Esophagus muscularis mucosa (tissue), 4 donors: ENCODE results near the gene CPD. TPM values are rescaled to one million over a fixed set of nuclear protein-coding genes. Genes with fewer than 3 reads are reported as not detected.

Experiments used
- DNase-seq: peaks from one replicate; pipeline ENCODE4 v3.0.0-alpha.2; 2017; ENCODE audit errors: extremely low spot score
- H3K27ac ChIP-seq, 4 donors: fragments of 200-600 bp; sonication (generic); replicated peaks in 1 of 4; 1 replicate in 3 of 4; 2 replicates in 1 of 4; pipeline ENCODE4 v1.5.1; 2016 to 2019; ENCODE audit warnings: mild to moderate bottlenecking in 1 of 4
- H3K27me3 ChIP-seq, 4 donors: fragments of 200-600 bp; sonication (generic); one replicate each; pipeline versions ENCODE4 v1.5.1 to v1.6.0; 2016 to 2019
- H3K36me3 ChIP-seq, 4 donors: fragments of 200-600 bp; sonication (generic); one replicate each; pipeline ENCODE4 v1.5.1; 2016 to 2019
- H3K4me1 ChIP-seq, 4 donors: fragments of 200-600 bp; sonication (generic); one replicate each; pipeline ENCODE4 v1.5.1; 2016 to 2019
- H3K4me3 ChIP-seq, 4 donors: fragments of 200-600 bp; sonication (generic); 1 replicate in 2 of 4; 2 replicates in 2 of 4; pipeline ENCODE4 v1.5.1; 2016 to 2019; ENCODE audit warnings: mild to moderate bottlenecking in 4 of 4, moderate library complexity in 1 of 4
- H3K9me3 ChIP-seq, 4 donors: fragments of 200-600 bp; sonication (generic); 1 replicate in 3 of 4; 2 replicates in 1 of 4; pipeline ENCODE4 v1.5.1; 2016 to 2019
- CTCF ChIP-seq, 3 experiments: fragments of 200-600 bp in 2 of 3; fragments of 450-650 bp in 1 of 3; sonication (generic) in 2 of 3; IDR thresholded peaks; one replicate each; pipeline ENCODE4 v1.5.1; 2017 to 2019; ENCODE audit warnings: antibody characterized with exemption in 3 of 3, mild to moderate bottlenecking in 2 of 3, moderate library complexity in 1 of 3
- EP300 ChIP-seq: sonication (generic); formaldehyde crosslinking; IDR thresholded peaks from one replicate; pipeline ENCODE4 v1.6.1; 2017; ENCODE audit warnings: antibody characterized with exemption
- POLR2A ChIP-seq: fragments of 450-650 bp; IDR thresholded peaks from one replicate; pipeline ENCODE4 v1.6.1; 2017; ENCODE audit warnings: antibody characterized with exemption, moderate library complexity, mild to moderate bottlenecking, low read depth
- POLR2AphosphoS5 ChIP-seq, 2 donors: sonication (generic); formaldehyde crosslinking; IDR thresholded peaks; one replicate each; pipeline ENCODE4 v1.6.1; 2017; ENCODE audit warnings: antibody characterized with exemption in 2 of 2
- WGBS: methylation state at CpG from one replicate; pipeline ENCODE4 v1.1.5; 2018; 5-methylcytosine and 5-hydroxymethylcytosine counted together
- intact Hi-C: fragments of 100-400 bp; cut with DNase I; formaldehyde crosslinking; loops from one replicate; pipeline ENCODE4 v1.15.1; 2023
- total RNA-seq, 4 donors: library from RNA; depleted of rRNA; stranded (reverse); fragments of >200 nt; gene quantifications; one replicate each; pipeline versions ENCODE4 v1.1.0 to v1.2.1, GENCODE V29; 2016

The CPD gene
- total RNA-seq, 4 donors from 2014 or later = 67.0 to 141 (median 95.1) TPM

- Histone ChIP-seq H3K9me3 (no peaks in the 10 kb centered on the region), H3K4me1 (no peaks in the 10 kb centered on the region), H3K36me3 (no peaks in the 10 kb centered on the region), H3K27me3 (no peaks in the 10 kb centered on the region), H3K27ac (no peak overlapping the region), H3K4me3 (no peak overlapping the region)
- no peak for DNase-seq
- TF ChIP-seq EP300 (no peak), POLR2AphosphoS5 (IDR thresholded peaks at IDR 0.05) (no peak), CTCF (IDR thresholded peaks at IDR 0.05) (no peak), POLR2A (no peak)
- 89% methylated on average over 2 of the region's 2 CpGs for WGBS
- intact Hi-C loops = no loop called here
Measured at GRCh38 chr17:30351735-30352134, 27.0 kb upstream of the CPD start.

- DNase-seq = peak; percentile 81
- TF ChIP-seq POLR2AphosphoS5 (IDR thresholded peaks at IDR 0.05) (no peak), CTCF (IDR thresholded peaks at IDR 0.05) (no peak)
- Histone ChIP-seq H3K27ac (no peak overlapping the region), H3K4me1 (no peaks in the 10 kb centered on the region), H3K36me3 (no peaks in the 10 kb centered on the region), H3K27me3 (no peaks in the 10 kb centered on the region), H3K4me3 (no peak overlapping the region), H3K9me3 (no peaks in the 10 kb centered on the region)
- intact Hi-C loops = no loop called here
- WGBS = 83% methylated on average over 2 of the region's 2 CpGs
Measured at GRCh38 chr17:30352240-30352814, 26.4 kb upstream of the CPD start.

GRCh38 chr17:30354701-30355100, 24.0 kb upstream of the CPD start:
- Histone ChIP-seq H3K27me3 (no peaks in the 10 kb centered on the region), H3K27ac (no peak overlapping the region), H3K4me3 (no peak overlapping the region), H3K4me1 (no peaks in the 10 kb centered on the region), H3K9me3 (no peaks in the 10 kb centered on the region), H3K36me3 (no peaks in the 10 kb centered on the region)
- intact Hi-C loops = no loop called here
- no peak for TF ChIP-seq POLR2AphosphoS5 (IDR thresholded peaks at IDR 0.05)
- TF ChIP-seq POLR2A = no peak
- no peak for TF ChIP-seq EP300
- TF ChIP-seq CTCF (IDR thresholded peaks at IDR 0.05) = no peak
- DNase-seq = no peak

- TF ChIP-seq EP300 (no peak), CTCF (IDR thresholded peaks at IDR 0.05) (no peak), POLR2A (no peak), POLR2AphosphoS5 (IDR thresholded peaks at IDR 0.05) (no peak)
- H3K36me3 ChIP-seq = no peaks in the 10 kb centered on the region
- peaks cover 0 to 10% (median 2%) of the 10 kb centered on the region in 4 donors for H3K9me3 ChIP-seq
- intact Hi-C loops = no loop called here
- H3K4me3 ChIP-seq = no peak overlapping the region
- H3K27me3 ChIP-seq = no peaks in the 10 kb centered on the region
- DNase-seq = no peak
- no peak overlapping the region for H3K27ac ChIP-seq
- H3K4me1 ChIP-seq = no peaks in the 10 kb centered on the region
Measured at GRCh38 chr17:30357476-30357875, 21.3 kb upstream of the CPD start.

- TF ChIP-seq CTCF (IDR thresholded peaks at IDR 0.05) (no peak), EP300 (no peak), POLR2AphosphoS5 (IDR thresholded peaks at IDR 0.05) (no peak), POLR2A (no peak)
- H3K27me3 ChIP-seq = no peaks in the 10 kb centered on the region
- WGBS = 78% methylated on average over 5 of the region's 5 CpGs
- intact Hi-C loops = no loop called here
- no peak overlapping the region for H3K4me3 ChIP-seq
- peak; percentile 77 for DNase-seq
- peaks cover 0 to 6% (median 2%) of the 10 kb centered on the region in 4 donors for H3K4me1 ChIP-seq
- peaks cover 0 to 10% (median 2%) of the 10 kb centered on the region in 4 donors for H3K9me3 ChIP-seq
- H3K27ac ChIP-seq = no peak overlapping the region
- no peaks in the 10 kb centered on the region for H3K36me3 ChIP-seq
Measured at GRCh38 chr17:30358055-30358760, 20.5 kb upstream of the CPD start.
